Measurements from ENCODE around the gene ABHD12B. TPM values are rescaled to one million over a fixed set of nuclear protein-coding genes. Genes with fewer than 3 reads are reported as not detected.

The ABHD12B gene
- total and polyA plus RNA-seq, 9 of the 15 experiments (the other 6 are each of a cell fraction or from before 2014, with no cell fraction given) = not detected

- H3K9me3 ChIP-seq (replicated peaks; ENCODE audit: control insufficient read depth, insufficient read depth, low read depth, low read length) = no peaks in the 10 kb centered on the region
- in situ Hi-C loops (cut with MboI) (no loop called here), intact Hi-C loops (cut with micrococcal nuclease) (no loop called here)
- no peak overlapping the region for H2AFZ ChIP-seq (ENCODE audit: low read depth, low read length)
- ChIA-PET POLR2A (no interaction called here), CTCF (ENCODE audit: low intra/inter-chr PET ratio) (no interaction called here)
- no peaks in the 10 kb centered on the region for H3K79me2 ChIP-seq (ENCODE audit: control insufficient read depth, insufficient read depth, low read length)
- H3K4me1 ChIP-seq (replicated peaks in 1 of 2; ENCODE audit: control insufficient read depth in 2 of 2, insufficient read depth in 2 of 2, low read length in 2 of 2) = peaks cover 0 to 19% of the 10 kb centered on the region in 2 experiments; a peak in 3 of 5 replicates
- TSS peak; percentile 34 for BruUV-seq (replicated peaks)
- DNase-seq (ENCODE audit: extremely low read depth in 1 of 4, low spot score in 3 of 4) (no peak), FAIRE-seq (peak; percentile 61), ATAC-seq (no peak)
- H3K4me2 ChIP-seq (ENCODE audit: insufficient read depth, low read length) = peak overlapping the region; percentile 52; the same call in 1 of the 2 replicates
- H4K20me1 ChIP-seq (replicated peaks; ENCODE audit: control insufficient read depth, insufficient read depth, low read length) = peaks cover 5% of the 10 kb centered on the region; the same call in 1 of the 2 replicates
- no peaks in the 10 kb centered on the region for H3K36me3 ChIP-seq (ENCODE audit: control insufficient read depth, insufficient read depth, low read length)
- peak overlapping the region in 1 of 2 experiments; percentile 81; a peak in 1 of 4 replicates for H3K9ac ChIP-seq (ENCODE audit: insufficient read depth in 1 of 2, low read depth in 2 of 2, low read length in 2 of 2)
- 46% methylated on average over 9 of the region's 14 CpGs for WGBS (ENCODE audit: insufficient coverage, low coverage, missing lambda C conversion rate)
- peak overlapping the region; percentile 58; the same call in 1 of the 2 replicates for H3K4me3 ChIP-seq
- peaks cover 7 to 11% of the 10 kb centered on the region in 2 experiments; a peak in 3 of 5 replicates for H3K27me3 ChIP-seq (ENCODE audit: control insufficient read depth in 2 of 2, insufficient read depth in 2 of 2, low read length in 2 of 2)
- no peak overlapping the region for H3K27ac ChIP-seq (ENCODE audit: extremely low read depth, low read depth, low read length)
- H3K9me1 ChIP-seq (ENCODE audit: control insufficient read depth, insufficient read depth, low read length) = no peaks in the 10 kb centered on the region
- TF ChIP-seq ZNF589 (CRISPR knock-in tag; IDR thresholded peaks at IDR 0.05; ENCODE audit: low read depth) (no peak), SNAPC5 (CRISPR knock-in tag; IDR thresholded peaks at IDR 0.05) (no peak), HCFC1 (IDR thresholded peaks at IDR 0.05; ENCODE audit: low read depth, low read length) (no peak)
Observed at GRCh38 chr14:50829489-50830043, 42.3 kb upstream of the ABHD12B start.
